GM18526 (cell line): ENCODE measurements around the gene ACOX2.
A peak's percentile ranks its signal among the peaks of the same experiment; 100 is the strongest.

Experiments
- POLR2A ChIP-seq: IDR thresholded peaks from 3 replicates; pipeline ENCODE4 v1.6.1; 2011; ENCODE audit not compliant: insufficient read length; ENCODE audit errors: extremely low read depth

Gene ACOX2

DNA sequence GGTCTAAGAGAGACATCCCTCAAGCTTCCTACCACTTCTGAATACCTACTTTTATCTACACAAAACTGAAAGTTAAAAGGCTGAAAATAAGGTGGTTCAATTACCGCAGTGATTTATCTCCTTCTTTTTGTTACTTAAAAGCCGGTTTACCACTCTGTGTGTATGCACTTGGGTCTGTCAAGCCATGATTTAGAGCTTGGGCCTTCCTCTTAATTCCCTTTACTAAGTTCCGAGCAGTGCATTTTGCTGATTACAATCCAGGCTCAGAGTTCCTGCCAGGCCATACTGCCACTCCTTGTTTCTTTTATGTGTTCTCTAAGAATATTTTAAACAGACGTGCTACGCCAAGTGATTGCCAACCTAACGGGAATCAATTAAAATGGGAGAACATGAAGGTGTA is 28.6 kb downstream of the ACOX2 start:
- no peak for TF ChIP-seq POLR2A

DNA sequence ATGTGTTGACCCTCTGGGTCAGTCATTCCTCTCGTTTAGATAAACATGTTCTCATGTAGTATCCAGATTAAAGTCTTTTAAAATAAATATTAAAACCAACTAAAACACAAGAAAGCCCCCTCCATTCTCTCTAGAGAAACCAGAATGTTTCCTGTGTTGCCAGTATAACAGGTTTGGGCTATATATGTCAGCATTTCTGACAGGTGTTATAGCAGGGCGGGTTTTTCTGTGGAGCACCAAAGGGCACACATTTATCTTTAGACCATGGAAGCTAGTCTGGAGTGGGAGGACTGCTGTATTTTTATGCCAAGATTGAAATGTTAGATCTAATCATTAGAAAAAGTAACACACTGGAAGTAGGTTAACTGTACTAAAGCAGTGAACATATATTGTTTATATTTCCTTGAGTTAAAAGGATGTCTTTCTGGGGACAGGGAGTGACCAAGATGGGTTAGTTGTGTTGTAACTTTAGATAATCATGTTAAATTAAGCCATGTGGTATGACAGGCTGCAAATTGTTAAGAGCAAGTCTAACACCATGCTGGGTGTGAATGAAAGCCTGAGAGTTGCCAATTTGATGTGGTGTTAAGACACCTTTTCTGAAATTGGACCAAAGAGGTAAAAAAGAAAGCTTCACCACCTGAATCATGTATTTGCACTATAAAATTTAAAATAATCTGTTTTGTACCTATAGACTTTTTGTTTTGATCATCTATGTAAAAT is 29.5 kb downstream of the ACOX2 start:
- no peak for TF ChIP-seq POLR2A

DNA sequence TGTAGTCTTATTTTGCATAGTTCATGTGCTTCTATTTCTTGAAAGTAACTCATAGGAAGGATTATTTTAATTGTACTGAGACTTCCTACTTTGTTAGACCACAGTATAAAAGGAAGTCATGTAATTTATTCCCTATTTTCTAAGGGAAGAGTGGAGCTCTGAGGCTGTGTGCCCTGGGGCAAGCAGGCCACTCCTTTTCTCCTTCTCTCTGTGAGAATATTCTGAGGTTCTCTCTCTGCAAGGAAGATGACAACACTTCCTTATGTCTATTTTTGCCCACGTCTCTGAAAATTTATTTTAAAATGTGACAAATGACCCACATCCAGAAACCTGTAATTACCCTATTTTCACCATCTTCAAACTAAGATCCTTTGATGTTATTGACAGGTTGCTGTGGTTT is 34.1 kb downstream of the ACOX2 start:
- TF ChIP-seq POLR2A, result no peak

DNA sequence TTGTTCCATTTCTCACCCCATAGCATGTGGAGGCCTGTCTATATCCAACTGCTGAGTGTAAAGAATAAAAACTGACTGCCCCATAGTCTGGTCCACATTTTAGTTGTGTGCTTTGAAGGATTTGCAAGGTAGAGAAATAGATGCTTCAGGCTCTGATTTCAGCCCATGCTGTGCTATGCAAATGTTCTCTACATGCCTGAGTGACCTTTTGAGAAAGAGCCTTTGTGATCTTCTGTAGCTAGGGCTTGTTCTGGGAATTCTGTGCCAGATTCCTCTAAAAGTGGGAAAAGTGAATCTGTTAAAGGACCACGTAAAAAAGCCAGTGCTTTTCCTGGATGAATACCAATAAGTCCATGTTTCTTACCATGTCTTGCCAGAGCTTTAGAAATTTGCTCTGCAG is 39.9 kb downstream of the ACOX2 start:
- no peak for TF ChIP-seq POLR2A

DNA sequence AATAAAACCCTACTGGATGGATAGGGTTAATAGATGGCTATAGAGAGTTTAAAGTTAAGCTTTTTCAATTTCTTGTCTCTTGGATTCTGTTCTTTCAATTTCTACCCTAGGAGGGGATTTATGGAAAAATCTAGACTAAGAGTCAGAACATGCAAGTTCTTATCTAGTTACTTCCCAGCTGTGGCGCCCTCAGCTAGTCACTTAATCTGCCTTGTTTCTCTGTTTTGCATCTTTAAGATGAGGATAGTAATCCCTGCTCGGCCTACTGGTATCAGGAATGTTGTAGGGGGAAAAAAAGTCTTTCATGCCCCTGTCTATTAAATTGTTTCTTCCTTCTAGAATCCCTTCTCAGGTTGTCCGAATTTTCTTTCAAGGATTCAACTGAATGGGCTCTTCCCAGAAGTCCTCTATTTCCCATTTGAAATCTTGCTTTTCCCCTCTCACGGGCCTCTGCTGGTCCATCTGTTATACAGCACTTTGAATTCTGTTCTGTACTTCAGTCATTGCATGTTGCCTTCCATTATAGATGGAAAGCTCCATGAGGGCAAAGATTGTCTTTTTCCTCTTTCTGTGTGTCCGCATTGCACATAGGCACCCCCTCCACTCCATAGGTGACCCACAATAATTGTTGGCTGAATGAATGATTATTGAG is 40.7 kb downstream of the ACOX2 start:
- no peak for TF ChIP-seq POLR2A

DNA sequence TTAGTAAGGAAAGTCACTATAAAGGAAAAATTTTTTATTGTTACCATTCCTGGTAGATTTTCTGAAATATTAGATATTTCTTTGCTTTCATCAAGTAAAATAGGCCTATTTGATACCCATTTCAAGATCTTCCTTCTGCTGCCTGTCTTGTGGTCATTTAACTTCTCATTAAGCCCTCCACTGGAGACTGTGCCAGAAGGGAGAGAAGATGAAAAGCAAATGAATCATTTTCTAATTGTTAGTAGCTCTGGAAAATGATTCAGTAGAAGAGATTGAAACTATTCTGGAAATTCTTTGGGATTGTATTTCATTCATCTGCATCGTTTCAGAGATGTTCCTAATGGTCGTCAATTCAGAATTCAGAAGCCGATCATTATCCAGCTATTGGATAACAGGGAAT is 41.9 kb downstream of the ACOX2 start:
- no peak for TF ChIP-seq POLR2A

DNA sequence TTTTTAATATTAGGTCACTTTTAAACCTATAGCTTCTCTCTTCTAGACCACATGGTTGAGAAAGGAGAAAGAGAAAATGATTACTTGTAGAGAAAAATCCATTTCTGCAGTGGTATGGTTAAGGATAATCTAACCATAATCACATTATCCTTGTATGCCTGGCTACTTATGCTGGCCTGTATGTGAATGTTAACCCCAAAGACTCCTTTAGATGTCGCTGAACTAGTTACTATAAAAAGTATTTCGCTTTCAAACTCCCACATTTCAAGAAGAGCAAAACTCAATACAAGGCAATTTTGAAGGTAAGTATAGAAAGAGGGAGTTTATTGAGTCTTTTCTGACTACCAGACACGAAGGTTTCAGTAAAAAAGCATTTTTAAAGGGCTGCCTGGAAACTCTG is 42.9 kb downstream of the ACOX2 start:
- no peak for TF ChIP-seq POLR2A

DNA sequence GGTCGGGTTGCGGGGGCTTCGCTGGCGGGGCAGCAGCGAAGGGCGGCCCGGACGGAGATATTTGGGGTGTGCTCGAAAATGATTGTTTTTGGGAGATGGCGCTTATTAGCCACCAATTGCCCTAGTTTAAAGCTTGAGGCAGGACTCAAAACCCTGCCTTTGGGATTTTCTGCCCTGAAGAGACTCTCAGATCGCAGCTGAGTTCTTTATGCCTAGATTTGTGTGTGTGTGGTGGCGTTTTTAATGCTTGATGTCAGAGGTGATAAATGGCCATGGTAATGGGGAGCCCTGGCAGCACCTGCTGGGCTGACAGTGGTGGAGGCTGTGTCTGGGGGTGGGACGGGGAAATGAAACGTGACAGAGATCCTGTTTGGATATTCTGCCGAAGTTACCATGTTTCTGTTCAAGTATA is 44.5 kb downstream of the ACOX2 start:
- no peak for TF ChIP-seq POLR2A

DNA sequence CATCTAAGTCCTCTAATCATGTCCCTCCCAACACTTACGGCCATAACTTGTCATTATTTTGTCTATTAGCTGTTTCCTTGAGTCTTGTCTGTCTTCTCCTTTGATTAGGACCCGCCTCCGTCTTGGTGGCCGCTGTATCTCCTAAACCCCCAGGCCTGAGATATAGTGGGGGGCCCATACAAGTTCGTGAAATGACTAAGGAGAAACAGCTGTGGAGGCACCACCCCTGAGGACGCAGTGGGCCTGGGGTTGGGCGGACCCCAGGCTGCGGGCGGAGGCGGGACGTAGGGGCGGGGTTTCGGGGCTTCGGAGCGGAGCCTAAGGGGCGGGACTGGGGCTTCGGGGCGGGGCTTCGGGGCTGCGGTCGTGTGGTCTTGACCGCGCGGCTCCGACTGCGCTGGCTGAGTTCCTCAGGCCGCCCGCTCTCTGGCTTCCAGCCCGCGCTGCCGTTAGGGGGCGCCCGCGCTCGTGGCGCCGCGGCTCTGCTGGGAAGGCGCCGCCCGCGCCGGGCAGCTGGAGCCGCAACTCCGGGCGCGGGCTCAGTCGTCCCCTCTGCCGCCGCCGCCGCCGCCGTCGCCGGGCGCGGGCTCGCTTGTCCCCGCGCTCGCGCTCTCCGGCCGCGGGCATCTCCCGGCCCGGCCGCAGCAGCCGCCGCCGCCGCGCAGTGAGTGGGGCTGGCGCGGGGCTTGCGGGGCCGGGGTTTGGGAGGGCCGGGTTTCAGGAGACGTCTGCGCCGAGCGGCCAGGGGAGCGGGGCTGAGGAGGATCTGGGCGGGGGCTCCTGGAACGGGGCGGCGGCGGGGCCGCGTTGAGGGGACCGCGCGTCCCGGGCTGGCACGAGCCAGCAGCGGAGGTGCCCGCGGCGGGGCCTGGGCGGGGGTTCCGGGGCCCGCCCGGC is 45.2 kb downstream of the ACOX2 start, which contains the start of gene KCTD6:
Gene KCTD6, plus strand, starts transcription at position 591 of the 897 bp plus-strand sequence. CDS start 6,660 bp downstream, outside the sequence.
- TF ChIP-seq POLR2A, result peak; percentile 38

DNA sequence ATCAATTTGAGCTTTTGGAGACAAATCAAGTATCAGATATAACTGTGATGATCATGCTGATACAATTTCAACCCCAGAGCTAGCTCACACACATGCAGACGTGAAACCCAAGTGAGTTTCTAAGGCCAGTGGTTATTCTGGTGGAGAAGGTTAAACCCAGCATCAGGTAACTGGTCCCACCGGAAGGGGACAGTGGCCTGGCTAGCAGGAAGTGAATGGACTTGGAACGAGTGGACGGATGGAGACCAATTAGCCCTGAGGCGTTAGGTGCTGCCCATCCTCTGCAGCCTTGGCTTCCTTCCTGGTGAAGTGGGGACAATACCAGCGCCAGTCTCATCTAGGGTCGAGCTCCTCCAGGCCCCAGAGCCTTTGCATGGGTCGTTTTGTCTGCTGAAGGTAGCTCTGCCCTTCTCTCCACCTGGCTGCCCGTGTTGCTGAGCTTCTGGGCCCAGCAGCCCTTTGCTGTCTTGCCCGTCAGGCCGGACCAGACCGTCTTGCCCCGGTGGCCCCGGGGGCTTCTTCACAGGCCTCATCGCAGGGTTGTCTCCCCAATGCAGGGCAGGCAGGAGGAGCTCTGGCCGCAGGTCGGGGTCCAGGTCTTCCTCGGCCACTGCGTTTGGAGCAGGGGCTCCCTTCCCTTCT is 46.0 kb downstream of the ACOX2 start:
- TF ChIP-seq POLR2A, result no peak

DNA sequence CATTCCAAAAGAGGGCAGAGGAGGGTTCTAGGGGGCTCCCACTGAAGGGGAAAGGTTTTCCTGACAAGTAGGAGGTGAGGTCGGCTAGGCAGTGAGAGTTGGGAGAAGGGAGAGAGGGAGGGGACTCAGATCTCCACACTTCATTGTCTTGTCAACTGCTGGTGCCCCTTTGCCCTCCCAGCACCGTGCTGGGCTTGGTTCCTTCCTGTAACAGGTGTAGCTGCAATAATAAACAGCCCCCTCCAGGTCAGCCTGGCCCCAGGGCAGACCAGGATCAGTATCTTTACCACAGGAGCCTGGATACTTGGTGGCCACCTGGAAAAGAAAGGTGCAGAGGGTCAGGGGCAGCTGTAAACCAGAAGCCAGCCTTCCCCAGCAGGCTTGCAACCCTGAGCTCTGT is 48.0 kb downstream of the ACOX2 start:
- TF ChIP-seq POLR2A, result no peak

DNA sequence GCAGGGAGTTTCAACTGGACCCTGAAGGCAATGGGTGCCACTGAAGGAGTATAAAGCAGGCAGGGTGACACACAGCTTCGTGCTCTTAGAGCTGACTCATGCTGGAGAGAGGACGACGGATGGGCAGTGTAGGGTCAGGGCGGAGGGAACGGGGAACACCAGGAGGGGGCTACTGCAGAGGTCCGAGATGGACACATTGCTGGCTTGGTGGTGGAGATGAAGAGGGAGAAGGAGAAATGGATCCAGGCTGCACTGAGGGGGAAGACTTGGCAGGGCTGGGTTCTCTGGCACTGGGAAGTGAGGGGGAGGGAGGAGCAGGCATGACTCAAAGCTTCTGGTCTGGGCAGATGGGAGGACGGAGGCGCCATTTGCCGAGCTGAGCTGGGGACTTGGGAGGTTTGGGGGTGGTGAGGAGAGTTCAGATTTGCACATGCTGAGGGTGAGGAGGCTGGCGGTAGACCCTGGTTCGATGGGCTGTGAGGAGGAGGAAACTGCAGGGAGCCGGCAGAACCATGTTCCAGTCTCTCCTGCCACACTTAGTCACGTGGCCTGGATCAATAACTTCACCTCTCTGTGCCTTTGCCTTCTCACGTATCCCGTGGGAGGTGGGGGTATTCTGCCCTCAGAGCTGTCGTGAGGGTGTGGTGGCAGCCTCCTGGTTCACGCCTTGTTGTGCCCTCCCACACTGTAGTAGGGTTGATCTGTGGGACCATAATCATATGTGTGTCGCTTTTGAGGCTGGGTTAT is 49.7 kb downstream of the ACOX2 start:
- no peak for TF ChIP-seq POLR2A

DNA sequence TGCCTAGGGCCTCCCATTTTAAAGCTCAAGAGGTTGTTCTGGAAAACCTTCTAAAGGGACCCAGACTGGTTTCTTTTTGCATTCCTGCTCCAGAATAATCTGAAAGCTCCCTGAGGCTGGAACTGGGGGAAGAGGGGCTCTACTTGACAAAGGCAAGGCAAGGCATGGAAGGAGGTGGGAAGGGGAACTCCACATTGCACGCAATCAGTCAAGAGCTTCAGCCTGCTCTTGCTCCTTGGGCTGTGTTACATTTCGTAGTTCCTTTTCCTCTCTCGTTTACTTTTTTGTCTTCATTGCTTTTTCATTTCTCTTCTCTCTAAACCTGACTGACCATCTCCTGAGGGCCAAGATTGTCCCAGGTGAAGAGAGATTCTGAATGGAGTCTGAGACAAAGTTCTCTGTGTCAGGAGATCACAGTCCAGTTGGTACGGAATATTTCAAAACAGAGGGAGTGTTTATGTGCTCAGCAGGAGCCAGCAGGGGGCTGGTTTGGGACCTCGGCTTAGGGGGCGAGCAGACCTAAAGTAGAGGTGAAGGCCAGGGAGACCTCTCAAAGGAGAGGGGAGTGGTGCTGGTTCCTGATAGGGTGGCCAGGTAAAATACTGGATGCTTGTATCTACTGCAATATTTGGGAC is 51.1 kb downstream of the ACOX2 start:
- TF ChIP-seq POLR2A, result no peak

DNA sequence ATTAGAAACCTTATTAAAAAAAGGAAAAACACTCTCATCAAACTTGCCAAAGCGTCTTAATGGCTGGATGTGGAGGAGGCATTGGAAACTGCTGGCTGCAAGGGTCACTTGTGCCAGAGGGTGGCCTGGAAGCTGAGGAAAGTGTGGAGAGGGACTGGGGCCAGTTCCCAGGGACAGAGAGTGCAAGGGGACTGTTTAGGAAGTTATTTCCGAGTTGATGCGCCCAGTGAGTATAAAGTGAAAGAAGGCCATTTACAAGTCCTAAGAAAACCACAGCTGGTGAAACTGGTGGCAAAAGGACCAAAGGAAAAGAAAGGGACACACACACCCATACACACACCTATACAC is 52.3 kb downstream of the ACOX2 start:
- TF ChIP-seq POLR2A, result no peak
